Progenitor cell of endocrine pancreas (in vitro differentiated cells): Measurements from ENCODE around the gene IFT80. TPM values are rescaled to one million over a fixed set of nuclear protein-coding genes. Genes with fewer than 3 reads are reported as not detected.

Source experiments
- DNase-seq: peaks from one replicate; pipeline ENCODE4 v3.0.0; 2021; ENCODE audit warnings: low spot score; ENCODE audit not compliant: unreplicated experiment
- H3K27ac Mint-ChIP-seq: 2 replicates; pipeline ENCODE4 v1.8.0; 2021; ENCODE audit warnings: mild to moderate bottlenecking, moderate library complexity, mixed read lengths
- H3K27me3 Mint-ChIP-seq: 2 replicates; pipeline ENCODE4 v1.8.0; 2021; ENCODE audit warnings: mixed read lengths
- H3K36me3 Mint-ChIP-seq: 2 replicates; pipeline ENCODE4 v1.8.0; 2022; ENCODE audit warnings: mixed read lengths; ENCODE audit not compliant: insufficient read depth
- H3K4me1 Mint-ChIP-seq: 2 replicates; pipeline ENCODE4 v1.8.0; 2021; ENCODE audit warnings: low read depth, mixed read lengths
- H3K4me3 Mint-ChIP-seq: 2 replicates; pipeline ENCODE4 v1.8.0; 2021; ENCODE audit warnings: low read depth, mild to moderate bottlenecking, moderate library complexity, mixed read lengths
- H3K9me3 Mint-ChIP-seq: 2 replicates; pipeline ENCODE4 v1.8.0; 2021; ENCODE audit warnings: low read depth, mixed read lengths
- microRNA-seq: library from miRNA; unstranded; fragments of <30 nt; microRNA quantifications from one replicate; pipeline ENCODE4 v1.1.0, GENCODE V29; 2020; ENCODE audit warnings: borderline number of aligned reads; ENCODE audit not compliant: unreplicated experiment
- total RNA-seq: library from RNA; stranded (reverse); gene quantifications from 2 replicates; pipeline ENCODE4 v1.2.1, GENCODE V29; 2021
- TF ChIP-seq, protein P1 (sequence below): fragments of 200-600 bp; sonication (generic); IDR thresholded peaks from one replicate; pipeline ENCODE4 v1.5.0; 2021; ENCODE audit warnings: antibody characterized with exemption, mild to moderate bottlenecking; ENCODE audit not compliant: unreplicated experiment

The IFT80 gene
- total RNA-seq, 1 donor from 2014 or later = 48.1 TPM

DNA sequence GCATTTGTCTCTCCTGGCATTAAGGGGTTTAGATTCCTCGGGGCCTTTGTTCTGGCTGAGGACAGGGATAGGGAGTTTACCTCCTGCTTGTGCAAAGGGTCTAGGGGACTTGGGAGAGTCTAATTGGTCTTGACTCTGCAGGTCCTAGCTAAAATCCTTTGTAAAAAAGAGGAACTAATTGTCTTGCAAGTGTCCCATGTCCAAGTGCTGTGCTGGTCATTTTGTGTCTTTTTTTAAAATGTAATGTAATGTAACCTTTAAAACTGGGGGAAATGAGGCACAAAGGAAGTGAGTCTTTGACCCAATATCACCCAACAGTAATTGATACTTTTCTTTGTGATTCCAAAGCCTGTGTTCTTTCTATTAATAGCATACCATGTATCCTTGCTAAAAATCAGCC is 188.7 kb downstream of the IFT80 start:
- Mint-ChIP-seq H3K9me3 (no peaks in the 10 kb centered on the region), H3K4me1 (peaks cover 4% of the 10 kb centered on the region), H3K4me3 (no peak overlapping the region), H3K36me3 (no peaks in the 10 kb centered on the region), H3K27ac (no peak overlapping the region), H3K27me3 (peaks cover 85% of the 10 kb centered on the region)
- DNase-seq = no peak
- TF ChIP-seq, protein P1, sequence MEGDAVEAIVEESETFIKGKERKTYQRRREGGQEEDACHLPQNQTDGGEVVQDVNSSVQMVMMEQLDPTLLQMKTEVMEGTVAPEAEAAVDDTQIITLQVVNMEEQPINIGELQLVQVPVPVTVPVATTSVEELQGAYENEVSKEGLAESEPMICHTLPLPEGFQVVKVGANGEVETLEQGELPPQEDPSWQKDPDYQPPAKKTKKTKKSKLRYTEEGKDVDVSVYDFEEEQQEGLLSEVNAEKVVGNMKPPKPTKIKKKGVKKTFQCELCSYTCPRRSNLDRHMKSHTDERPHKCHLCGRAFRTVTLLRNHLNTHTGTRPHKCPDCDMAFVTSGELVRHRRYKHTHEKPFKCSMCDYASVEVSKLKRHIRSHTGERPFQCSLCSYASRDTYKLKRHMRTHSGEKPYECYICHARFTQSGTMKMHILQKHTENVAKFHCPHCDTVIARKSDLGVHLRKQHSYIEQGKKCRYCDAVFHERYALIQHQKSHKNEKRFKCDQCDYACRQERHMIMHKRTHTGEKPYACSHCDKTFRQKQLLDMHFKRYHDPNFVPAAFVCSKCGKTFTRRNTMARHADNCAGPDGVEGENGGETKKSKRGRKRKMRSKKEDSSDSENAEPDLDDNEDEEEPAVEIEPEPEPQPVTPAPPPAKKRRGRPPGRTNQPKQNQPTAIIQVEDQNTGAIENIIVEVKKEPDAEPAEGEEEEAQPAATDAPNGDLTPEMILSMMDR = no peak

Small RNA genes lying within 50 kb of the gene (microRNA-seq; reads per million reads assigned to microRNA genes)
- 1,558 reads per million, percentile 82 among the genes with 10 or more reads in this experiment for gene MIR15B
- 368 reads per million, percentile 69 among the genes with 10 or more reads in this experiment for gene MIR16-2

Other genes starting within 250 kb of the IFT80 start
- 0.38 and 0.50 TPM in 2 replicates for gene C3orf80, start 173.8 kb downstream of the IFT80 start, total RNA-seq
- gene SMC4, start 425 bp upstream of the IFT80 start, total RNA-seq = 79.1 and 83.2 TPM in 2 replicates
- 24.5 and 24.8 TPM in 2 replicates for gene TRIM59, start 50.6 kb upstream of the IFT80 start, total RNA-seq
- gene KPNA4, start 166.3 kb upstream of the IFT80 start, total RNA-seq = 56.5 and 59.1 TPM in 2 replicates